Measurements from ENCODE around the gene TFPI2. TPM values are rescaled to one million over a fixed set of nuclear protein-coding genes. Genes with fewer than 3 reads are reported as not detected.

The TFPI2 gene
- polyA plus RNA-seq, 6 donors from 2014 or later: 0.74 TPM; not detected in 5

DNA sequence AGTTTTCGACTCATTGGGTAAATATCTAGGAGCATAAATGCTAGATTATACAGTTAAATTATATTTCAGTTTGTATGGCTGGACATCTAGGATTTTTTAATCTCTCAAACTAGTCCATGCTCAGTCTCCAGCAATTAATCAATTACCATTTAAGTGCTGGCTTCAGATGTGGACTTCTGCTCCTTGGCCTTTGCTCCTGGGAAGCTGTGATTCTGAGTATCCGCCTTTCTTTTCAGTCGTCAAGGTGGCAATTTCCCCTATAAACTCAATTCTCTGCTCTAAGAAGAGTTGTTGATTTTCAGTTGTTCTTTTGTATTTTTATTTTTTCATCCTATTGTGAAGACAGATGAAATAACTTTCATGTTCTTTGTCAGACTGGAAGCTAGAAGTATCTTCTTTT lies 23.7 kb downstream of the TFPI2 start:
- no peak overlapping the region for H3K27ac Mint-ChIP-seq
- DNase-seq: no peak
- H3K27me3 Mint-ChIP-seq: peaks cover 0 to 14% (median 0%) of the 10 kb centered on the region in 3 donors
- H3K4me3 Mint-ChIP-seq: peak overlapping the region in 1 of 8 donors; percentile 35
- H3K4me1 Mint-ChIP-seq: no peaks in the 10 kb centered on the region
- H3K9me3 Mint-ChIP-seq: no peaks in the 10 kb centered on the region
- no peak for ATAC-seq (ENCODE audit: low read depth in 2 of 2)
- H3K36me3 Mint-ChIP-seq: no peaks in the 10 kb centered on the region

DNA sequence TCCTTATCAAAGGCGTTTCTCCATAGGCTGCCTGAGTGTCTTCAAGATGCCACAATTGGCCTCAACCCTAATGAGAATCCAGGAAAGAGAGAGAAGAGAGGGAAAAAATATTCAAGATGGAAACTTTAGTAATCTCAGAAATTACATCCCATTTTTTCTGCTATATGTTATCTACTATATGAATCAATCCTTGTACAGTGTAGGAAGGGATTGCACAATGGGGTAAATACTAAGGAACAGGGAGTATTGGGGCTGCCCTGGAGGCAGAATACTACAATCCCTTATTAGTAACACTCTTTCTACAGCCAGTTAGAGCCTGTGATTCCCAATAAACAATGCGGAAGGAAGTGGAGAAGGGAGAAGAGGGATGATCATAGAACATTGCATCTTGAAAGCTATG lies 27.9 kb downstream of the TFPI2 start:
- no peak overlapping the region for H3K27ac Mint-ChIP-seq
- H3K36me3 Mint-ChIP-seq: no peaks in the 10 kb centered on the region
- no peaks in the 10 kb centered on the region for H3K4me1 Mint-ChIP-seq
- no peaks in the 10 kb centered on the region for H3K9me3 Mint-ChIP-seq
- no peak for DNase-seq
- no peak overlapping the region for H3K4me3 Mint-ChIP-seq
- no peak for ATAC-seq (ENCODE audit: low read depth in 2 of 2)
- H3K27me3 Mint-ChIP-seq: peaks cover 8 to 16% (median 14%) of the 10 kb centered on the region in 3 donors

- H3K27ac Mint-ChIP-seq: no peak overlapping the region
- H3K9me3 Mint-ChIP-seq: no peaks in the 10 kb centered on the region
- no peak for ATAC-seq (ENCODE audit: low read depth in 2 of 2)
- no peak for DNase-seq
- peaks cover 8 to 18% (median 16%) of the 10 kb centered on the region in 3 donors for H3K27me3 Mint-ChIP-seq
- no peaks in the 10 kb centered on the region for H3K4me1 Mint-ChIP-seq
- no peaks in the 10 kb centered on the region for H3K36me3 Mint-ChIP-seq
- no peak overlapping the region for H3K4me3 Mint-ChIP-seq
Observed at GRCh38 chr7:93861325-93861949, 29.1 kb downstream of the TFPI2 start.

- H3K27me3 Mint-ChIP-seq: peaks cover 13 to 24% (median 23%) of the 10 kb centered on the region in 3 donors
- DNase-seq (no peak), ATAC-seq (ENCODE audit: low read depth in 2 of 2) (no peak)
- no peak overlapping the region for H3K27ac Mint-ChIP-seq
- no peaks in the 10 kb centered on the region for H3K36me3 Mint-ChIP-seq
- H3K9me3 Mint-ChIP-seq: no peaks in the 10 kb centered on the region
- no peak overlapping the region for H3K4me3 Mint-ChIP-seq
- no peaks in the 10 kb centered on the region for H3K4me1 Mint-ChIP-seq
Observed at GRCh38 chr7:93860261-93860660, 30.3 kb downstream of the TFPI2 start.

DNA sequence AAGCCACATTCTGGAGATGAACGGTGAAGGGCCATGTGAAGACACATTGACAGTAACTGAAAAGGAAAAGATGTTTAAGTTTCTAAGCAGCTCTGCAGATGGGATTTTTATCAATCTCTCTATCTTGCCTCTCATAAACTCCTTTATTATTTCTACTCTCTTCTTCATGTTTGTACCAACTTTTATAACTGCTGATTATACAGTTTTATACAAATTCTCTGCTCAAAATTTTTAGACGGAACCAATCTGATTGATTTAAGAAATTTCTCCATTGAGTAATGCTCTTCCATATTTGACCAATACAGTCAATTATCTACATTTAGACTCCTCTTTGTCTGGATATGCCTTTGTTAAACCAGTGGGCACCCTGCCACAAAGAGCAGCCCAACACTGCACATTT lies 31.7 kb downstream of the TFPI2 start:
- no peaks in the 10 kb centered on the region for H3K9me3 Mint-ChIP-seq
- no peaks in the 10 kb centered on the region for H3K36me3 Mint-ChIP-seq
- peaks cover 18 to 27% (median 25%) of the 10 kb centered on the region in 3 donors for H3K27me3 Mint-ChIP-seq
- DNase-seq (no peak), ATAC-seq (ENCODE audit: low read depth in 2 of 2) (no peak)
- H3K4me3 Mint-ChIP-seq: no peak overlapping the region
- no peaks in the 10 kb centered on the region for H3K4me1 Mint-ChIP-seq
- no peak overlapping the region for H3K27ac Mint-ChIP-seq

DNA sequence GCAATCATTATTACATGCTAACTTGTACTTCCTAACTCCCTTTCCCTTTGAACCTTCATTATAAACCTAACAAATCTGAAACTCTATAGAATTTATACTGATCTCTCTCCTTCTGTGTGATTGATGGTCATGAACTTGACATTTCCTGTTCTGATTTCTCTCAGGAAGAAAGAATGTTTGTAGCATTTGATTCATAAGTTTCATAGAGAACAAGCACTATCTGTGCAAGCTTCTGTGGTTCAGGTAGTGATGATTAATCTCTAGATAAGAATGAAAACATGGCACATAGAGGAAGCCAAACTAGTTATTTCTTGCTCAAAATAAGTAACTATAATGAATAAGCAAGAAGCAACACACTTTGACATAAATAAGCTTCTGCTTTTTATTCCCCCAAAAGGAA lies 34.2 kb downstream of the TFPI2 start:
- ATAC-seq (ENCODE audit: low read depth in 2 of 2): no peak
- H3K36me3 Mint-ChIP-seq: no peaks in the 10 kb centered on the region
- H3K27ac Mint-ChIP-seq: no peak overlapping the region
- no peak for DNase-seq
- H3K4me3 Mint-ChIP-seq: no peak overlapping the region
- H3K9me3 Mint-ChIP-seq: no peaks in the 10 kb centered on the region
- peaks cover 18 to 29% (median 25%) of the 10 kb centered on the region in 3 donors for H3K27me3 Mint-ChIP-seq
- no peaks in the 10 kb centered on the region for H3K4me1 Mint-ChIP-seq

GRCh38 chr7:93855797-93856196 lies 34.8 kb downstream of the TFPI2 start:
- ATAC-seq (ENCODE audit: low read depth in 2 of 2) (no peak), DNase-seq (no peak)
- Mint-ChIP-seq H3K36me3 (no peaks in the 10 kb centered on the region), H3K4me1 (no peaks in the 10 kb centered on the region), H3K4me3 (no peak overlapping the region), H3K9me3 (no peaks in the 10 kb centered on the region), H3K27me3 (peaks cover 19 to 33% (median 25%) of the 10 kb centered on the region in 3 donors), H3K27ac (no peak overlapping the region)

- Mint-ChIP-seq H3K27me3 (peaks cover 19 to 33% (median 23%) of the 10 kb centered on the region in 3 donors), H3K4me3 (no peak overlapping the region), H3K4me1 (no peaks in the 10 kb centered on the region), H3K9me3 (no peaks in the 10 kb centered on the region), H3K36me3 (no peaks in the 10 kb centered on the region), H3K27ac (no peak overlapping the region)
- no peak for DNase-seq
- ATAC-seq (ENCODE audit: low read depth in 2 of 2): no peak
Observed at GRCh38 chr7:93854480-93854879, 36.1 kb downstream of the TFPI2 start.

GRCh38 chr7:93851536-93851935 lies 39.0 kb downstream of the TFPI2 start:
- Mint-ChIP-seq H3K4me3 (no peak overlapping the region), H3K9me3 (no peaks in the 10 kb centered on the region), H3K27me3 (peaks cover 17 to 25% (median 19%) of the 10 kb centered on the region in 3 donors), H3K36me3 (no peaks in the 10 kb centered on the region), H3K4me1 (no peaks in the 10 kb centered on the region), H3K27ac (no peak overlapping the region)
- DNase-seq (no peak), ATAC-seq (ENCODE audit: low read depth in 2 of 2) (no peak)

DNA sequence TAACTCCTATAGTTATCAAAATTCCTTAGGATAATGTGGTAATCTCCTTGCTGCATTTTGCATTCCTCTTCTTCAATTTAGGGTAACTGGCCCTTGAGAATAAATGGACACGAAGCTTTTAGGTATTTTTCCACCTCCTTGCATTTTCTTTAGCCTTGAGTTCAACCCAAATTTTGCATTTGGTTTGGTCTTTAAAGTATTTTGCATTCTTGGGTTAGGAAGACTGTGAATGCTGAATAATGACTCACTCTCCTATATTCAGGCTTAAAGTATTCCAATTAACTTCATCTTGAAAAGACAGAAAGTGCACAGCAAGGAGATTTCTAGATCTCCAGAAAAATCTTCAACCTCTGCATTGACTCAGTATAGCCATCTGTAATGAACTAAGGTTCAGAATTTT lies 47.3 kb downstream of the TFPI2 start:
- no peak for DNase-seq
- Mint-ChIP-seq H3K36me3 (no peaks in the 10 kb centered on the region), H3K9me3 (no peaks in the 10 kb centered on the region), H3K27me3 (peaks cover 6 to 11% (median 7%) of the 10 kb centered on the region in 3 donors), H3K4me1 (peaks cover 0 to 7% (median 0%) of the 10 kb centered on the region in 3 donors), H3K4me3 (no peak overlapping the region), H3K27ac (no peak overlapping the region)
- ATAC-seq (ENCODE audit: low read depth in 2 of 2): no peak

DNA sequence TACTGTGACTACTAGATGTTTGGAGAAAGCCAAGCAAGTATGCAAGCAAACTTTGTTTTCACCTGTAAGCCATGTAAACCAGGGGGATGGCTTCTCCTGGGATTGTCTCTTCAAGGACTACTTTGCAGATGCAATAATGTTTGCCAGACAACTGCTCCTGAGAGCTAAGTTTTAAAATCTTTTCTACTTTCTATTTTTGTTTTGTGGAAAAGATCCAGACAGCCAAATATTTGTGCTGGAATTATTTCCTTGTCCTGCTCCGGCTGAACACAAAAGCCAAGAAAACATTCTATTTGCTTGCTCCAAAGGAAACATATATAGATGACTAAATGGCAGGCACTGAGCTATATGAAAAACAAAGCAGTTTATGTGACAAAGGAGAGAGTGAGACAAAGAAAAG lies 51.6 kb downstream of the TFPI2 start:
- peaks cover 4 to 18% (median 12%) of the 10 kb centered on the region in 3 donors for H3K27me3 Mint-ChIP-seq
- no peak for DNase-seq
- peaks cover 0 to 7% (median 0%) of the 10 kb centered on the region in 3 donors for H3K4me1 Mint-ChIP-seq
- peaks cover 0 to 1% (median 0%) of the 10 kb centered on the region in 7 donors for H3K9me3 Mint-ChIP-seq
- H3K4me3 Mint-ChIP-seq: no peak overlapping the region
- H3K27ac Mint-ChIP-seq: no peak overlapping the region
- ATAC-seq (ENCODE audit: low read depth in 2 of 2): no peak
- H3K36me3 Mint-ChIP-seq: no peaks in the 10 kb centered on the region

GRCh38 chr7:93837245-93837644 lies 53.3 kb downstream of the TFPI2 start:
- Mint-ChIP-seq H3K9me3 (peaks cover 0 to 1% (median 0%) of the 10 kb centered on the region in 7 donors), H3K27ac (peak overlapping the region in 1 of 6 donors; percentile 42), H3K4me3 (no peak overlapping the region), H3K4me1 (peaks cover 0 to 7% (median 0%) of the 10 kb centered on the region in 3 donors), H3K27me3 (peaks cover 6 to 8% (median 7%) of the 10 kb centered on the region in 3 donors), H3K36me3 (no peaks in the 10 kb centered on the region)
- ATAC-seq (ENCODE audit: low read depth in 2 of 2) (no peak), DNase-seq (no peak)

DNA sequence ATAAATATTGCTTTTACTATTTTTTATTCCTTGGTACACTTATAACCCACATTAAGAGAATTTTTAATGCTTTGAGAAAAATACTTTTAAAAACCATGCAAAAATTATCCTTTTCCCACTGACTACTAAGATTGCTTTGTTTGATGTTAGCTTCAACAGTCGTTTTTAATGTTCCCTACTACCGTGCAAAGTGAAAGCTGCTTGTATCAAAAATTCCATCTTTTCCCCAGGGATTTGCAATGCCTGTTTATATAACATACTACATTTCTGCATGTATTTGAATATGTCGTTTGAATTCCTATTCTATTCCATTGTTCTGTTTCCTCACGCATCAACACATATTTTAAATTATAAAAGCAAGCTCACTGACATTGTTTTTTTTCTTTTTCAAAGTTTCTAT lies 54.4 kb downstream of the TFPI2 start:
- no peaks in the 10 kb centered on the region for H3K36me3 Mint-ChIP-seq
- DNase-seq: no peak
- peaks cover 6 to 7% (median 6%) of the 10 kb centered on the region in 3 donors for H3K27me3 Mint-ChIP-seq
- H3K9me3 Mint-ChIP-seq: peaks cover 0 to 1% (median 0%) of the 10 kb centered on the region in 7 donors
- H3K4me1 Mint-ChIP-seq: peaks cover 0 to 7% (median 0%) of the 10 kb centered on the region in 3 donors
- H3K27ac Mint-ChIP-seq: no peak overlapping the region
- no peak for ATAC-seq (ENCODE audit: low read depth in 2 of 2)
- H3K4me3 Mint-ChIP-seq: no peak overlapping the region

DNA sequence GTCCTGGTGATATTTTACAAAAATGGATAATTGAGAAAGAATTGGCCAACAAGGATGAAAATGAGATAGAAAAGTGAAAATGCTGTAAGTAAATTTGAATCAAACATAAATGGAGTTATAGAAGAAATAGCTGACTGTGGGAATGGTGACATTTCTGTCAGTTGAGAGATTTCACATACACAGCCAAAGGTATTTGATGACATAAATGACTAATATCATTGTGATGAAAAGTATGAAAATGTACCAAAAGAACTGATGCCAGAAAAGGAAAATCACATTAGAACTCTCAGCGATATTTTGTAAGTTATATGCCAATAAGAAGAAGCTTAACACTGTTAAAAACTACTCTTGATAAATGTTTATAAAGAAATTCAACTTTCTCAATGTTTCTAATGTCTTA lies 54.9 kb downstream of the TFPI2 start:
- Mint-ChIP-seq H3K27ac (no peak overlapping the region), H3K4me1 (peaks cover 0 to 3% (median 0%) of the 10 kb centered on the region in 3 donors), H3K36me3 (no peaks in the 10 kb centered on the region), H3K27me3 (peaks cover 4 to 7% (median 6%) of the 10 kb centered on the region in 3 donors), H3K4me3 (no peak overlapping the region), H3K9me3 (peaks cover 0 to 1% (median 0%) of the 10 kb centered on the region in 7 donors)
- DNase-seq: no peak
- ATAC-seq (ENCODE audit: low read depth in 2 of 2): no peak
